Pancreas (tissue), 10 donors: ENCODE data around the gene KLHL4. TPM values are rescaled to one million over a fixed set of nuclear protein-coding genes. Genes with fewer than 3 reads are reported as not detected.

ENCODE experiments used
- ATAC-seq, 4 donors: fragments of 200-7000 bp; cut with Tn5 transposase; one replicate each; pipeline versions ENCODE4 v1.8.0 to v1.9.1; 2020; ENCODE audit warnings: mild to moderate bottlenecking in 4 of 4, moderate library complexity in 4 of 4
- DNase-seq, 6 donors: peaks; one replicate each; pipeline ENCODE4 v3.0.0-alpha.2; 2020
- FAIRE-seq: peaks from 2 replicates; lab custom pipeline; 2012; peaks lifted over from hg19 to GRCh38; lab: Jason Lieb, UNC
- H3K27ac ChIP-seq, 4 donors: fragments of 200-600 bp; sonication (generic); 1 replicate in 3 of 4; 2 replicates in 1 of 4; pipeline versions ENCODE4 v1.5.0 to v1.8.0; 2020
- H3K27me3 ChIP-seq, 4 donors: fragments of 200-600 bp; one replicate each; pipeline ENCODE4 v1.8.0; 2021
- H3K36me3 ChIP-seq, 3 donors: fragments of 200-600 bp; sonication (generic) in 1 of 3; one replicate each; pipeline versions ENCODE4 v1.5.0 to v1.8.0; 2020 to 2021
- H3K4me1 ChIP-seq, 3 donors: fragments of 200-600 bp; one replicate each; pipeline ENCODE4 v1.8.0; 2021
- H3K4me3 ChIP-seq, 4 donors: fragments of 200-600 bp; sonication (generic) in 2 of 4; one replicate each; pipeline versions ENCODE4 v1.5.0 to v1.8.0; 2020 to 2021
- H3K9me3 ChIP-seq, 4 donors: fragments of 200-600 bp; one replicate each; pipeline ENCODE4 v1.8.0; 2021
- WGBS, 2 donors: extraction: QIAGEN DNeasy Blood & Tissue Kit; methylation state at CpG; one replicate each; pipeline ENCODE4 v1.1.7; 2013; 5-methylcytosine and 5-hydroxymethylcytosine counted together
- intact Hi-C, 3 donors: fragments of 100-400 bp; cut with DNase I; formaldehyde crosslinking; loops; one replicate each; pipeline versions ENCODE4 v1.11.1 to v1.14.2; 2022
- polyA plus RNA-seq, 2 donors: library from polyadenylated mRNA; stranded (reverse); fragments of 200-250 nt; gene quantifications; one replicate each; pipeline ENCODE4 v1.2.3, GENCODE V29; 2013
- total RNA-seq, 6 donors: library from RNA; stranded (reverse); fragmentation: NEBNext Ultra II Directional in 4 of 6; extraction: Animal tissue kit (Norgen Biotek cat#: 25700) in 4 of 6; gene quantifications; one replicate each; pipeline versions ENCODE4 v1.2.1 to v1.2.4, GENCODE V29; 2021 to 2023
- TF ChIP-seq, protein P1 (sequence below), 4 donors: fragments of 200-600 bp; sonication (generic) in 3 of 4; IDR thresholded peaks; one replicate each; pipeline versions ENCODE4 v1.5.0 to v1.8.0; 2021; ENCODE audit warnings: antibody characterized with exemption in 4 of 4
- donor health status: healthy with polysubstance abuse.
- donor health status: DM: no; HTN: no; CAD: no; lungs with moderate emphysema.
- donor health status: DM: no; HTN: no; CAD: no.
- donor health status: control.
- donor health status: control.
- donor health status: Bipolar disorder and iron deficiency.
- donor health status: DM: yes; HTN: yes; CAD: no.
- donor health status: DM: no; HTN: no; CAD: no.
- donor health status: DM: no; HTN: no; CAD: no.
- donor health status: DM: yes; HTN: yes; CAD: no.

KLHL4 gene
- total and polyA plus RNA-seq, 8 donors: 0.04 to 0.22 (median 0.19) TPM; not detected in 1

DNA sequence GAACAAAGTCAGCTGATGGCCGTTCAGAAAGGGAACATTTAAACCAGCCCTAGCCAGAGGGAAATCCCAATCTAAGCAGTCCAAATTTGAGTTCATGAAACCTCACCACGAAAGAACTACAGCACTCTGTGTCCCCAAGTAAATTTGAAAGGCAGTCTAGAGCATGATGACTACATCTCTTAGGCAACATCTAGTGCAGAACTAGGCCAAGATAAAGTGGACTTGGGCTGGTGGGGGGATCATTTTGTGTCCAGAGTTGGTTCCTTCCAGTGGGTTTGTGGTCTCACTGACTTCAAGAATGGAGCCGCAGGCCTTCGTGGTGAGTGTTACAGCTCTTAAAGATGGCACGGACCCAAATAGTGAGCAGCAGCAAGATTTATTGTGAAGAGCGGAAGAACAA, 64.9 kb downstream of the KLHL4 start:
- DNase-seq (no peak), FAIRE-seq (no peak), ATAC-seq (no peak)
- TF ChIP-seq, protein P1, sequence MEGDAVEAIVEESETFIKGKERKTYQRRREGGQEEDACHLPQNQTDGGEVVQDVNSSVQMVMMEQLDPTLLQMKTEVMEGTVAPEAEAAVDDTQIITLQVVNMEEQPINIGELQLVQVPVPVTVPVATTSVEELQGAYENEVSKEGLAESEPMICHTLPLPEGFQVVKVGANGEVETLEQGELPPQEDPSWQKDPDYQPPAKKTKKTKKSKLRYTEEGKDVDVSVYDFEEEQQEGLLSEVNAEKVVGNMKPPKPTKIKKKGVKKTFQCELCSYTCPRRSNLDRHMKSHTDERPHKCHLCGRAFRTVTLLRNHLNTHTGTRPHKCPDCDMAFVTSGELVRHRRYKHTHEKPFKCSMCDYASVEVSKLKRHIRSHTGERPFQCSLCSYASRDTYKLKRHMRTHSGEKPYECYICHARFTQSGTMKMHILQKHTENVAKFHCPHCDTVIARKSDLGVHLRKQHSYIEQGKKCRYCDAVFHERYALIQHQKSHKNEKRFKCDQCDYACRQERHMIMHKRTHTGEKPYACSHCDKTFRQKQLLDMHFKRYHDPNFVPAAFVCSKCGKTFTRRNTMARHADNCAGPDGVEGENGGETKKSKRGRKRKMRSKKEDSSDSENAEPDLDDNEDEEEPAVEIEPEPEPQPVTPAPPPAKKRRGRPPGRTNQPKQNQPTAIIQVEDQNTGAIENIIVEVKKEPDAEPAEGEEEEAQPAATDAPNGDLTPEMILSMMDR (IDR thresholded peaks at IDR 0.05): no peak
- H3K27ac ChIP-seq: no peak overlapping the region
- WGBS, 2 donors: 67 to 69% methylated on average over 6 of the region's 6 CpGs
- H3K36me3 ChIP-seq: no peaks in the 10 kb centered on the region
- intact Hi-C loops: no loop called here
- no peaks in the 10 kb centered on the region for H3K4me1 ChIP-seq
- no peaks in the 10 kb centered on the region for H3K9me3 ChIP-seq
- H3K4me3 ChIP-seq: no peak overlapping the region
- H3K27me3 ChIP-seq: peaks cover 0 to 34% (median 5%) of the 10 kb centered on the region in 4 donors

DNA sequence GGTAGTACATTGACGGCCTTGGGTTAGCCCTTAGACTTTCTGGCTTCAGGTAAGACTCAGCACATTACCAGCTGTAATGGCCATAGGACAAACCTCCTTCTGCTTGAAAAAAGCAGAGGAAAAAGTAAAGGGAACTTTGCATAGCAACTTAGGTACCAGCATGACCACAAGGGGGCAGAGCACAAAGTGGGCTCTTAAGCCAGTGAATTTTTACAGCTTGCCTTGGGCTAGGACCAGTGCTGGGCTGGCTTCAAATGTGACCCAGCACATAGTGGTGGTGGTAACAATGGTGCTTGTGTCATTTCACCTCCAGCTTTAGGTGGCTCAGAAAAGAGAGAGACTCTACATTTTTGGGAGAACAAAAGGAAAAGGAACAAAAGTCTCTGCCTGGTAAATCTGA, 66.1 kb downstream of the KLHL4 start:
- WGBS, 2 donors: 33 to 45% methylated on average over 1 of the region's 1 CpG
- intact Hi-C loops: no loop called here
- no peak overlapping the region for H3K27ac ChIP-seq
- peak in 3 of 6 donors; percentile 13 to 31 (median 24) for DNase-seq
- no peaks in the 10 kb centered on the region for H3K4me1 ChIP-seq
- no peak overlapping the region for H3K4me3 ChIP-seq
- TF ChIP-seq, protein P1 (IDR thresholded peaks at IDR 0.05): peak in 3 of 4 donors; percentile 26 to 52 (median 27)
- FAIRE-seq: no peak
- no peaks in the 10 kb centered on the region for H3K9me3 ChIP-seq
- H3K36me3 ChIP-seq: no peaks in the 10 kb centered on the region
- ATAC-seq: peak in 2 of 4 donors; percentile 29 to 52
- H3K27me3 ChIP-seq: peaks cover 0 to 22% (median 4%) of the 10 kb centered on the region in 4 donors

DNA sequence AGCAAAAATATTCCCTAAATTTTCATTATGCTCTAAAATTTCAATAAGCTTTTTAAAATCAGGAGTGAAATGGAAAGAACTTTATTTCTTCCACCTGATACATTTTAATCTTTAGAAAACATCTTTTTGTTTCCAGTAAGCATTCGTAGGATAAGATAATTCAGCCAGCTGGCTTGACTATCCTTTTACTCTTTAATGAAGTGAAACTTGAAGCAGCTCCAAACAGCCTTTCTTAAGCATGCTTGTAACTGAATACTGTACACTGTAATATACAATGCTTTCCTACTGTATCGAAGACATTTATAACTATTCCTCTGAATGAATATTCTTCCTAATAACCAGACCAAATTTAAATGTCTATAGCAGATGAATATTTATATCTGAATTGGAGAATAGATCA, 98.8 kb downstream of the KLHL4 start:
- H3K36me3 ChIP-seq: no peaks in the 10 kb centered on the region
- WGBS, 2 donors: 38 to 46% methylated on average over 2 of the region's 2 CpGs
- no peaks in the 10 kb centered on the region for H3K9me3 ChIP-seq
- no peak for FAIRE-seq
- intact Hi-C loops: no loop called here
- ATAC-seq: no peak
- peaks cover 0 to 17% (median 0%) of the 10 kb centered on the region in 4 donors for H3K27me3 ChIP-seq
- TF ChIP-seq, protein P1 (IDR thresholded peaks at IDR 0.05): no peak
- H3K4me3 ChIP-seq: no peak overlapping the region
- H3K4me1 ChIP-seq: no peaks in the 10 kb centered on the region
- DNase-seq: no peak
- H3K27ac ChIP-seq: no peak overlapping the region

DNA sequence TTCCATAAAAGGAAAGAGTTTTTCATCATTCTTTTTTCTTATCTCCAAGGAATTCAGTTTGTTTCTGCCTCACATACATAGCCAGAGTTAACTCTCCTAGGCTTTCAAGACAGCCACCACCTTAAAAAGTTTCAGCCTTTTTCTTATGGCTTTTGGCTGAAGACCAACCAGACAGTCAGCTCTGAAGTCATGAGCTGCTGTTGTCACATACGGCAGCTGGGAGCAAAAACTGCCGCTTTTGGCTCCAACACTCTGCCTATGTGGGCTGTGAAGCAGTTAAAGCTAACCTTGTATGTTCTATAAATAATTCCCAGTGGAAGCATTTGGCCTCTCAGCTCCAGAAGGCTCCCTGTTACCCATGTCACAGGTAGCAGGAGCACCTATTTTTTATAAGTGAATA, 104.1 kb downstream of the KLHL4 start:
- TF ChIP-seq, protein P1 (IDR thresholded peaks at IDR 0.05): no peak
- FAIRE-seq (no peak), DNase-seq (no peak)

DNA sequence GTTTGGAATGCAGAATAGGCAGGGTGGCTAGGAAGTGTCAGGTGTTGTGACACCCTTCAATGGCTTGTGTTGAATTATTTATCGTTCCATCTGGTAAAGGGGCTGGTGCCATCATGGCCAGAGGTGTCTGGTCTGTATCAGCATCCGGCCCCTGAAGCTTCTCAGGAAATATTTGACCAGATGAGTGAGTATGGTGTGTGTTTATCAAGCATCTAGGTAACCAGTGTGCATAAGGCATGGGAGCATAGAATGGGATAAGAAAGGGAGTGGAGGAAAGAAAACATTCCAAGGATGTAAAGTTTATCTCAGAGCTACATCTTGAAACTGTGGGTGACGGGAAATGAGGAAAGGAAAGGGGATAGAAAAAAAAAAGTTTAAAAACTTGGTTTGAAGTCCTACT, 109.4 kb downstream of the KLHL4 start:
- ATAC-seq: no peak
- Histone ChIP-seq H3K27me3 (peaks cover 0 to 5% (median 0%) of the 10 kb centered on the region in 4 donors), H3K27ac (no peak overlapping the region), H3K4me1 (no peaks in the 10 kb centered on the region), H3K4me3 (no peak overlapping the region), H3K36me3 (no peaks in the 10 kb centered on the region), H3K9me3 (no peaks in the 10 kb centered on the region)
- 27 to 34% methylated on average over 3 of the region's 3 CpGs for whole genome bisulfite sequencing, 2 donors
- FAIRE-seq: no peak
- intact Hi-C loops: no loop called here
- TF ChIP-seq, protein P1 (IDR thresholded peaks at IDR 0.05): no peak
- DNase-seq: no peak

More for the DNA sequence above, 104.1 kb downstream of the KLHL4 start:
- intact Hi-C loops: no loop called here
- Histone ChIP-seq H3K27me3 (peaks cover 0 to 11% (median 0%) of the 10 kb centered on the region in 4 donors), H3K27ac (no peak overlapping the region), H3K4me3 (no peak overlapping the region), H3K9me3 (no peaks in the 10 kb centered on the region), H3K4me1 (no peaks in the 10 kb centered on the region), H3K36me3 (no peaks in the 10 kb centered on the region)
- WGBS, 2 donors: 19 to 44% methylated on average over 2 of the region's 2 CpGs
- ATAC-seq: no peak
